GM18505 (cell line): Measurements from ENCODE around the gene VWF.
"Not testable (repeated sequence)": the region's sequence is repeated elsewhere in the genome, so short reads cannot be mapped to it uniquely, and the experiment has no call there.

Experiments used
- ATAC-seq: cut with Tn5 transposase; IDR thresholded peaks from one replicate; pipeline ENCODE4 v1.9.1; 2021; ENCODE audit not compliant: unreplicated experiment
- POLR2A ChIP-seq: IDR thresholded peaks from 4 replicates; pipeline ENCODE4 v1.6.1; 2011; ENCODE audit warnings: borderline replicate concordance; ENCODE audit not compliant: insufficient read depth, insufficient read length; ENCODE audit errors: extremely low read depth

The VWF gene

DNA sequence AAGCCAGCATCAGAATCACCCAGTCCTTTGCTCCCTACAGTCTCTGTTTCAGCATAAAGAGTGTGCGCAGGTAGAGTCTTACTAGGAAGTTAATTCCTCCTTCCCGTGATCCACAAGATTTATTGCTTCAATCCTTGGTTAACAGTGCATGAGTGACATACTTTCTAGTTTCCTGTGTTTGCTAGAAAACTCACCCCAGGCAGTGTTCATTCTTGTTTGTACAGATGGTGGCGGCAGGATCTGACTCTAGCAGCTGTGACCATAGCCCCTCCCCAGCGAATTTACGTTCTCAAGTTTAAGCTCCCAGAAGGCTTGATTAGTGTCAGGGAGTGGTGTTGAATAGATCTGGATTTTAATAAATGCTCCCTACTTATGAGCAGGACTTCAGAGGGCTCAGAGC lies 103.5 kb downstream of the VWF start:
- no peak for TF ChIP-seq POLR2A
- ATAC-seq, result no peak

DNA sequence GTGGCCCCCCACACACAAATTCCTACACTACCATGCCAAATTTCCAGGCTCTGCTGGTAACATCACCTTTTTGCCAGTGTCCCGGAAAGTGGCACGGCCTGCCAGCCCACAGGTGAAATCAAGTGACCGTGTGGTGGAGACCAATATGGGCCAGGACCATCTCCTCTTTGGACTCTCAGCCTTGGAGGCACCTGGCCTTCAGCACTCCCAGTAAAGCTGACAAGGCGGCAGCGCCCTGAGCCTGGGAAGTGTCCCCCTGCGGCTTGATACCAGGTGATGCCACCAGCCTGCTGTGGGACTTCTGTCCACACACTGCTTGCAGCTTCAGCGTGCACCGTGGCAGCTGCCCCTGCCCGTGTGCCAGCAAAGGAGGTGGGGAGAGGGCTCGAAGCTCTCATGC lies 104.0 kb downstream of the VWF start:
- not testable (repeated sequence) for ATAC-seq

DNA sequence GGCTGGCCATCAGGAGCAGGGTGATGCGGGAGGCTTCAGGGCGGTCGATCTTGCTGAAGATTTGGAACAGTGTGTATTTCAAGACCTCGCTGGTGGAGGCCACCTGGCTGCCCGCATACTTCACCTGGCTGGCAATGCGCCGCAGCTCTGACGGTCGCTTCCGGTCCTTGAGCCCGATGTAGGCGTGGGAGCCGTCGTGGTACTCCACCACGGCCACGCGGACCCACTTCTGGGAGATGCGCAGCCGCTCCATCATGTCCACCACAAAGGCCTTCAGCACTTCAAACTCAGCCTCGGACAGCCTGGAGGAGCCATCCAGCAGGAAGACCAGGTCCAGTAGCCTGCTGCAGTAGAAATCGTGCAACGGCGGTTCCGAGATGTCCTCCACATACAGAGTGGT lies 105.2 kb downstream of the VWF start:
- ATAC-seq, result not testable (repeated sequence)

DNA sequence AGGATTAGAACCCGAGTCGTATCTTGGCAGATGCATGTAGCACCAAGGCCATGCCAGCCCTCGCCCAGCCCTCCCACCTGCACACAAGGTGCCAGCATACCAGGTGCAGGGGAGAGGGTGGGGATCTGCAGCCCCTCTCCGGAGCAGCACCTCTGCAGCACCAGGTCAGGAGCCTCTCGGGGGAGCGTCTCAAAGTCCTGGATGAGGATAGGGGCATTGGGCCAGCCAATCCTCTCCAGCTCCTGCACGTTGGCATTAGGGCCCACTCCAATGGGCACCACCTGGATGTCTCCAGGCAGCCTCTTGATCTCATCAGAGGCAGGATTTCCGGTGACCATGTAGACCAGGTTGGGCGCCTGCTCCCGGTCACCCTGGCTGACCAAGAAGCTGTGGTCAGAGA lies 106.2 kb downstream of the VWF start:
- ATAC-seq, result no peak
- no peak for TF ChIP-seq POLR2A

DNA sequence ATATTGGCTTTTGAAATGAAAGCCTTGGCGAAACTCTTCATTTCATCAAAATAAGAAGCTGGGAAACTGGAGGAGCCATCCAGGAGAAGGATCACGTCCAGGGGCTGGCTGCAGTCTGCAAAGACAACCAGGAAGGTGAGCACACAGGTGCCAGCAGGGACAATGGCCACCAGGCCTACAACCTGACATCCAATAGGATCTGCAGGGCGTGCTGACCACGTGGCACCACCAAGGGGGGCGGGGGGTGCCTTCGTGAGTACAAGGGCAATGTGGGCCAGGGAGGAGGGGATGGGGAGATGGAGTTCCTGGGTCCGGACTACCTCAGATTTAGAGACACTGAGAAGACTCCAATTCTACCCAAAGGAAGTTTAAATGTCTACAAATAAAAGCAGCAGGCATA lies 107.7 kb downstream of the VWF start:
- ATAC-seq, result no peak
- TF ChIP-seq POLR2A, result no peak

DNA sequence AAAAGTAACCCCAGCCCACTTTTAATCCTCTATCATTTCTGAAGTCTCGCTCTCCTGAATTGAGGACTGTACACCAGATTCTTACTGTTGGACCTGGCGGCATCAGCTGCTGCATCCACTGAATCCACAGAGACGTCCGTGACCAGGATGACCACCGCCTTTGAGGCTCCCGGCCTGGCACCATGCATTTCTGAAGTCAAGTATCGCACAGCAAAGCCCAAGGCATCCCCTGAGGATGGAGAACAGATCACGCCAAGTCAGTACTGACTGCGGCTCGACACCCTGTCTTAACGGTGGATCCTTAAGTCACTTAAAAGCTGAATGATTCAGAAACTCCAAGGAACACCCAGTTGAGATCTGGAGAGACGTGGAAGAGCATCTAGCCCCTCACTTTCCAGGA lies 108.5 kb downstream of the VWF start:
- not testable (repeated sequence) for ATAC-seq

DNA sequence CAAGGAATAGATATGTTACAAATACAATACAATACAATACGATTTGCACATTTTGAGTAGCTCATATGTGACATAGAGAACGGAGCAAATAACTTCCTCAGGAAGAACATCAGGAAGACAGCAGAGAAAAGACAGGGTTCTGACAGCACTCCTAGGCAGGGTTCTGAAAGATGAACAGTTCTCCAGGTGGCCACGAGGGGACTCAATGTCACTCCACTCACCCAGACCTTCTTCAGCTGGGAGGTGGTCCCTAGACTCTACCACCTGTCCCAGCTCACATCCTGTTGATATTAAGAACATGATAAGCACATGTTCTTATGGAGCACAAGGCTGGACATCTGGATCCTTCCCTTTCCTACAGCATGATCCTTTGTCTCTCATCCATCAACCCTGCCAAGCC lies 109.2 kb downstream of the VWF start:
- not testable (repeated sequence) for ATAC-seq

DNA sequence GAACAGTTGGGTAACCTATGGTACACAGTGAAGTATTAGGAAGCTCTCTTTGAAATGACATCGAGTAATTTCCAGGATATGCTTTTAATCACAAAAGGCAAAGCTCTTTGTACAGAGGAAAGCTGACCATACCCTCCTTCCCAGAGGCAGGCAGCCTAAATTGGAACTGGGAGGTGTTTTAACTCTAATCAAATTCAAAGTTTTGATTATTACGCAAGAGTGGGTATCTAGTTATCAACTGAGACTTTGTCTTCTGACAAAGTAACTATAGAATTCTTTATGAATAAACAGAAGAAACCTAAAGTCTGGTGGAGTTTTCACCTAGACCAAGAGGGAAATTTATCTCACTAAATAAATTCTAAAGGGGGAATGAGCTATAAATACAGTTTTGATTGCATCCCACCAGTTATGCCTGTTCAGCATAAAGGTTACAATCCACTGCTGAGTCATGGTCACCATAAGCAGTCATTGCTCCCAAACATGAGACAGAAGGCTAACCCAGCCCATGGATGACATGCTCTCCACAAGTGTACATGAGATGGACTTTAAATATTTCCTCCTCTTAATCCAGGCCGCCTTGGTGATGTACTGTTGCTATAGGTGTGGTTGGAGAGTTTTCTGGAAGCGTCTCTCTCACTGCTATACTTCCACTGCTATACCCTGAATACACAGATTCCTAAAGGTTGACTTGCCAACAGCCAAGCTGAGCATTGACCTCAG lies 113.7 kb downstream of the VWF start:
- ATAC-seq, result not testable (repeated sequence)

DNA sequence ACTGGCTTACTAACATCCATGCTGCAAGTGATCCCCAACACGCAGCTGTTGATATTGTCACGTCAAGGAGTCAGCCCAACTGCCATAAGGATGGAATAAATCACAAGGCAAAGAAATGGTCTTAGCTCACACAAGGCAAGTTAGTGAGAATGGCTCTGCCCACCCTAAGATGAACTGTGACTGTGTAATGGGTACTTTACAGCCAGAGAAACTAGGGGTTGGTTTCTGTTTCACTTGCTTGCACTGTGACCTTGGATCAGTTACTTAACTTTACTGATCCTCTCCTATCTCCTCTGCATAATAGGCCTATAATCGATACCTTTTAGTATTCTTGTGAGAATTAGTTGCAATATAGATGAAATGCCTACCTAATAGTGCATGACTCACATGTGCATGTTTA lies 127.2 kb downstream of the VWF start:
- ATAC-seq, result no peak
- no peak for TF ChIP-seq POLR2A

DNA sequence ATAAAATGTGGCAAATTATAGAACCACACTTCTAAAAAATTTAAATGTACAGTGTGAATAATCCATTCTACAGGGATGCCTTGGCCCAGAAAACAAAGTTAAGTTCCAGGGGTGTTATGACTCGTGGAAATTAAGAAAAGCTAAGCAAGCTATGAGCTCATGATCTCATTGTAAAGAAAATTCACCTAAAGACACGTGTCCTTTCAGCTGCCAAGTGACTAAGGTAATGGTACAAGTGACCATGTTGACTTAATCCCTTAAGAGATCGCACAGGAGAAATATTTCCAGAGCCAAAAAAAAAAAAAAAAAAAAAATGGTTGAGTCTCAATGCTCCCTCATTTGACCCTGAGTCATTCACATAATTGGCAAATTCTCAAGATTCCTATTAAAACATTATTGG lies 128.0 kb downstream of the VWF start:
- no peak for TF ChIP-seq POLR2A

DNA sequence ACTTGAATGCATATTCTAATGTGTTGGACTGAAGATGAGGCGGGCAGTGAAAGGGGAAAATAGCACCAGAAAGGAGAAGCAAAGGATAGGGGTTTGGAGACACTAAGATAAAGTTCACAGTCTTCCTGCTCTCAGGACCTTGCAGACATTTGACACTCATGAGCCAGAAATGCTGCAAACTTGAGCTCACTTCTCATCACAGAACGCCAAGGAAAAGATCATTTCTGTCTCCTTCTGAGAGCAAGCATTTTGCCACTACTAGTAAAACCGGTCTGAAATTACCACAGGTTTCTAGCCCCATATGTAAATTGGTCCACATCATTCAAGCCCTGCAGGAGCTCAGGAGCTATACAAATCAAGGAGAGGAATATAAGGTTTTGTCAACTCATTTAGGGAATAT lies 134.8 kb downstream of the VWF start:
- TF ChIP-seq POLR2A, result no peak
- no peak for ATAC-seq

More for the DNA sequence above, 128.0 kb downstream of the VWF start:
- ATAC-seq, result no peak

DNA sequence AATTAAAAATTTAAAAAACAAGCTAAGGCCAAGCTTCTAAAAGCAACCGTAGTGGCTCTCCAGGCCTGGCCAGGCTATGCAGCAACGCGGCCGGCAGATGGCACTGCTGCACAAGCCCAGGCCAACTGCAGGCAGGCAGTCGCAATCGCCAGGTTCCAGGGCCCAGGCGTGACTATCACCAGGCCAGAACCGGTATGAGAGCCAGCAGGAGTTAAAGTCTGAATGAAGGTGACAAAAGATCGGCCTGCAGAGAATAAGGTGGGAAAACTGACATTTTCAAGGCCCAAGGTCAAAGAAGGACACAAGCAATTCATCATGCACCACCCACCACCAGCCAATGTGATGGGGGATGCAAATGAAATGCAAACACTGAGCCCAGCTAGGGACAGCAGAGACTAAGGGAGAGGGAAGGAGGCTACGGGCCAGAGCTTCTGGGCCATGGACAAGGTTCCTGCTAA lies 135.8 kb downstream of the VWF start:
- no peak for ATAC-seq
- no peak for TF ChIP-seq POLR2A

DNA sequence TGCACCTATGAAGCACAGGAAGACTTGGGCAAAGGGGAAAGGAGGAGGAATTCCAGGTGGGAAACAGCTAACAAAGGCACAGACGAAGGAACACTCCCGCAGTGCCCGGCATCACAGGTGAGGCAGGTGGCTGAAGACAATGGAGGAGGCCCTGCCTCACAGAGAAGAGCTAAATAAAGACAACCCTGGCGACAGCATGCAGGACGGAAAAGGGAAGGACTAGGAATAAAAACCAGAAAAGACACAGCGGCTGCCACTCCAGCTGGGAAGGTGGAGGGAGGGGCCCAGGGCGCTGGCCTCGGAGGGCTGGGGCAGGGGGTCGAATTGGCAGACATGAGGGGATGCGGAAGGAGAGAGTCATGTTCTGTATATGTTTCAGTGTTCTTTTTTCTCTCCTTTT lies 136.4 kb downstream of the VWF start:
- no peak for TF ChIP-seq POLR2A

DNA sequence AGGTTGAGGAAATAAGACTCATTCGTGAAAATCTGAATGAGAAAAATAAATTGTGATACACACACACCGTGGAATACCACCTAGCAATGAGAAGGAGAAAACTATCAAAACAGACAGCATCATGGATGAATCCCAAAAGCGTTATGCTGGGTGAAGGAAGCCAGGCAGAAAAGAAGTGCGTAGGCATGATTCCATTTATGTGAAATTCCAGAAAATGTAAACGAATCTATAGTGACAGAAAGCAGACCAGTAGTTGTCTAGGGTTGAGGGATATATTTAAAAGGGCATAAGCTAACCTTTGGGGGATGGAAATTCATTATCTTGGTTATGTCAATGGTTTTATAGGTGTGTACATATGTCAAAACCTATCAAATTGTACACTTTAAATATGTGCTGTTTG lies 136.9 kb downstream of the VWF start:
- no peak for ATAC-seq

More for the DNA sequence above, 136.4 kb downstream of the VWF start:
- ATAC-seq, result no peak

DNA sequence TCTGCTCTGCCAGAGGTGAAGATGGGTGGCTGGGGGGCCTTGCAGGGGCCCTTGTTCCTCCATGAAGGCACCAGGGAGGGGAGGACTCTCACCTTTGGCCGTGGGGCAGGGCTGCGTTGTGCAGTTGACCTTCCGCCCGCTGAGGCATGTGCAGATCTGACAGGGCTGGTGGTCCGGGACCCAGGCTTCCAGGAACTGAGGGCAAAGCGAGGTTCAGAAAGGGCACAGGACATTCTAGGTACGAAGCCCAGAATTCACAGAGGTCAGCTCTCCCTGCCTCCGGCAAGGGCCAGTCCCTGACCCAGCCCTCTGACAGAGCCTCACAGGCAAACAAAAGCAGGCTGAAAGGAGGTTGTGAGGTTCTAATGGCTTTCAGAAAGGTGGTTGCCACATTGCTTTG lies 139.0 kb downstream of the VWF start:
- no peak for ATAC-seq
- no peak for TF ChIP-seq POLR2A

More for the DNA sequence above, 136.9 kb downstream of the VWF start:
- no peak for TF ChIP-seq POLR2A

DNA sequence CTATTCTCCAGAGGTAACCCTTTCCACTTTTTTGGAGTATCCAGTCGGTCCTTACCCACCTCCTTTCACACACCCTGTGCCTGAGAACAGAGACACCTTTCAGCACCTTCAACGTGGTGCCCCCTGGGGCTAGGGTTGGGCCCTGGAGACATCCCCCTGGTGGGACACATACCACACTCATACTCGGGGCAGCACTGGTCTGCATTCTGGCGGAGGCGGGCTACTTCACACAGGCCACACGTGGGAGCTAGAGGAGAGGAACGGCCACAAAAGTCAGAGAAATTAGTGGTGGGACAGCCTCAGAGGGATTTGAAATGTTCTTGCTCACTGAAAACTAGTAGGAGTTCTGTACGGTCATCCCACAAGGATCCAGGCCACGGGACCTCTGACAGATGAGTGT lies 139.6 kb downstream of the VWF start:
- TF ChIP-seq POLR2A, result no peak
- ATAC-seq, result no peak

DNA sequence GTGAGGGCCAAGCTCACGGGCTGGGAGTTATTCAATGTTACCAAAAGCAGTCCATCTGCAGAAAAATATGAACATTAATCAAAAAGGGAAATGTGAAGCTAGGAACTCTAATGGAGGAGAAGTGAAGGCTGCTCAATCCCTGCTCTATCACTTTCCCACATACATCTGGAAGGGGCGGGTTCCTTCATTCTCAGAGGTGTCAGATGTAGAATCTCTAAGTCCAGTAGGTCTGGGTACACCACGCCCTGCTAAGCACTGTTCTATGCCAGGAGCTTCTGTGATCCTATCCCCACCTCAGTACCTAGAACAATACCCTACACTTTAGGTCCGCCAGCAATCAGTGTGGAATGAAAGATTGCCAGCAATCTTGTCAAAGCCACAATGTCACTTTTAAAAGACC lies 142.4 kb downstream of the VWF start:
- ATAC-seq, result no peak
- no peak for TF ChIP-seq POLR2A
